Spinal cord (tissue), 10 donors: ENCODE data around the gene SLC1A7. TPM values are rescaled to one million over a fixed set of nuclear protein-coding genes. Genes with fewer than 3 reads are reported as not detected.

Source experiments
- DNase-seq, 6 donors: peaks; one replicate each; pipeline versions ENCODE4 v3.0.0 to v3.0.0-alpha.2; 2013 to 2015; ENCODE audit warnings: low spot score in 6 of 6, low read depth in 4 of 6
- H3K27ac ChIP-seq: one replicate; pipeline ENCODE4 v1.5.1; 2013; ENCODE audit warnings: low read depth, low read length, control low read depth
- H3K27me3 ChIP-seq: one replicate; pipeline ENCODE4 v1.6.1; 2013; ENCODE audit warnings: low read length; ENCODE audit not compliant: control insufficient read depth, insufficient read depth
- H3K36me3 ChIP-seq: one replicate; pipeline ENCODE4 v1.6.1; 2013; ENCODE audit warnings: low read length; ENCODE audit not compliant: control insufficient read depth, insufficient read depth
- H3K4me1 ChIP-seq: one replicate; pipeline ENCODE4 v1.6.1; 2013; ENCODE audit warnings: low read length; ENCODE audit not compliant: control insufficient read depth, insufficient read depth
- H3K4me3 ChIP-seq: one replicate; pipeline ENCODE4 v1.5.1; 2013; ENCODE audit warnings: low read depth, low read length, control low read depth
- H3K9me3 ChIP-seq: one replicate; pipeline ENCODE4 v1.6.1; 2013; ENCODE audit warnings: low read length; ENCODE audit not compliant: control insufficient read depth, insufficient read depth
- whole genome bisulfite sequencing: methylation state at CpG from one replicate; pipeline ENCODE4 v1.1.5; 2013; ENCODE audit warnings: missing lambda C conversion rate; ENCODE audit not compliant: insufficient coverage; 5-methylcytosine and 5-hydroxymethylcytosine counted together
- polyA plus RNA-seq, 2 donors: library from polyadenylated mRNA; unstranded; fragments of 120-200 nt; gene quantifications; one replicate each; pipeline ENCODE4 v1.2.1, GENCODE V29; 2013; ENCODE audit not compliant: insufficient read length in 2 of 2
- total RNA-seq, 2 donors: library from RNA; depleted of rRNA in 1 of 2; stranded (reverse); fragments of 120-200 nt in 1 of 2; fragments of >200 nt in 1 of 2; gene quantifications; one replicate each; pipeline versions ENCODE4 v1.2.3 to v1.2.4, GENCODE V29; 2013 to 2014
- donor health status: healthy.

The SLC1A7 gene
- total and polyA plus RNA-seq, 4 donors, result 0.06 to 0.48 (median 0.11) TPM; not detected in 1

DNA sequence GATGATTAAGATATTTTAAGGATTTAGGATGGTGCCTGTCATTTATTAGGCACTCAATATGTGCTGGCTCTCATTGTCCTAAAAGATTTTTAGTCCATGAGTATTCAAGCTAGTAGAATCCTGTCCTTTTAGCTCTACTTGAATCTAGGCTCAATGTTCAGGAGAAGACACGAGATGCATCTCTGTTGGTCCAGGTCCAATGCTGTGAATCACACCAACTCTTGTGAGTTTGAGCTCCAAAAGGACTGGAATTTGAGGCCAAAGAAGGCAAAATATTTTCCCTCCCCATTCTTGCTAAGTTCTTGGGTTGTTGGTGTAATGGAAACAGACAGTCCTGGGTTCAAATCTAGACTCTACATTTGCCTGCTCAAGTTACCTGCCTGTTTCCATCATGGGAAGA lies 81.9 kb downstream of the SLC1A7 start:
- no peak for DNase-seq
- H3K27me3 ChIP-seq, result peaks cover 36% of the 10 kb centered on the region
- H3K36me3 ChIP-seq, result no peaks in the 10 kb centered on the region
- no peak overlapping the region for H3K27ac ChIP-seq
- H3K4me3 ChIP-seq, result no peak overlapping the region
- 86% methylated on average over 1 of the region's 1 CpG for WGBS
- no peaks in the 10 kb centered on the region for H3K9me3 ChIP-seq
- peaks cover 23% of the 10 kb centered on the region for H3K4me1 ChIP-seq

DNA sequence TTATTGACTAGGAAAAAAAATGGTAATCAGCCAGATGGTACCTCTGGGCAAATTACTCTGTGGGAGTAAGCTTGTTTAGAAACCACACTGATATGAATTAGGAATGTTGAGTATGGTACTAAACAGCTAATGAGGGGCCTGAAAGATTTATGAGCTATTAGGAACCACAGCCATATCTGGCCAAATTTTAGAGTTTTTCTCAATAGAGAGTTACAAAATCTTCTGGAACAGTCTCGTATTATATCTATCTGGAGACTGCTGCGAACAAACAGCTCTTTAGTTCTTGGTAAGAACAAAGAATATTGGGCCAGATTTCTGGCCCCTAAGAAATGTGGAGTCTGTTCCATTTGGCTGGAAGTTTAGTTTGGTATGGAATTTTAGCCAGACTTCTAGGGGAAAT lies 85.3 kb downstream of the SLC1A7 start:
- H3K27me3 ChIP-seq, result peaks cover 15% of the 10 kb centered on the region
- peaks cover 3% of the 10 kb centered on the region for H3K36me3 ChIP-seq
- no peak overlapping the region for H3K27ac ChIP-seq
- peaks cover 10% of the 10 kb centered on the region for H3K4me1 ChIP-seq
- peak in 1 of 6 donors; percentile 77 for DNase-seq
- WGBS, result 50% methylated on average over 2 of the region's 2 CpGs
- no peaks in the 10 kb centered on the region for H3K9me3 ChIP-seq
- H3K4me3 ChIP-seq, result no peak overlapping the region

DNA sequence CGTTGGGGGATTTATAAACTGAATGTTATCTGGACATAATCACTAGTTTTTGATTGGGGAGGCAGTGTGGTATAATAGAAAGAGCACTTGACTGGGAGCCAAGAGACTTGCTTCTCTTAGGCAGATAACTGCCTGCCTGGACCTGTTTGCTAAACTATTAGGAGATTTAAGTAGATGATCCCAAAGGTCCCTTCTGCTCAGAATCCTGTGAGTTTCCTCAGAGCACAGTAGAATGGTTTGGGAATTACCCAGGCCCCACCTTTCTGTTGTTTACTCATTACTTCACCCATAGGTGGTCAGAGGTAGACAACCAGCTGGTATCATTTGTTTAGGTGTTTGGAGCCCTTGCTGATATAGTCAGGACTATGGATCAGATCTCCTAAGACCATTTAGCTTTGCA lies 90.8 kb downstream of the SLC1A7 start:
- WGBS, result 60% methylated on average over 1 of the region's 1 CpG
- H3K4me3 ChIP-seq, result no peak overlapping the region
- H3K4me1 ChIP-seq, result peaks cover 9% of the 10 kb centered on the region
- no peak overlapping the region for H3K27ac ChIP-seq
- H3K27me3 ChIP-seq, result no peaks in the 10 kb centered on the region
- H3K9me3 ChIP-seq, result no peaks in the 10 kb centered on the region
- DNase-seq, result no peak
- peaks cover 3% of the 10 kb centered on the region for H3K36me3 ChIP-seq

DNA sequence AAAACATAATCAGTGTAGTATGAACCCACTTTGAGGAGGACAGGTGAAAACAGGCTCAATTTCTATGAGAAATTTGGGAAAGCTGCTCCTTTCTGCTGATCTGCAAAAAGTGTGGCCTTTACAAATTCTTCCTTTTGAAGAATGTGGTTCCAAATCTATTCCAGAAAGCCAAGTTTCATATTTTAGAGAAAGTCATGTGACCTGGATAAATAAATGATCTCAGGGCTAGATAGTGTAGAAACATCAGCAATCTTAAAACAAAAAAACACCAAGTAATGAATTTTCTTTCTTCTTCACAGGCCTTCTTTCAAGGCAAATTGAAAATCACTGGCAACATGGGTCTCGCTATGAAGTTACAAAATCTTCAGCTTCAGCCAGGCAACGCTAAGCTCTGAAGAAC lies 92.1 kb downstream of the SLC1A7 start:
- no CpG with 5 or more reads among the region's 2 CpGs for WGBS
- no peak for DNase-seq
- H3K27ac ChIP-seq, result no peak overlapping the region
- peaks cover 9% of the 10 kb centered on the region for H3K4me1 ChIP-seq
- peaks cover 3% of the 10 kb centered on the region for H3K36me3 ChIP-seq
- H3K9me3 ChIP-seq, result no peaks in the 10 kb centered on the region
- no peaks in the 10 kb centered on the region for H3K27me3 ChIP-seq
- no peak overlapping the region for H3K4me3 ChIP-seq

DNA sequence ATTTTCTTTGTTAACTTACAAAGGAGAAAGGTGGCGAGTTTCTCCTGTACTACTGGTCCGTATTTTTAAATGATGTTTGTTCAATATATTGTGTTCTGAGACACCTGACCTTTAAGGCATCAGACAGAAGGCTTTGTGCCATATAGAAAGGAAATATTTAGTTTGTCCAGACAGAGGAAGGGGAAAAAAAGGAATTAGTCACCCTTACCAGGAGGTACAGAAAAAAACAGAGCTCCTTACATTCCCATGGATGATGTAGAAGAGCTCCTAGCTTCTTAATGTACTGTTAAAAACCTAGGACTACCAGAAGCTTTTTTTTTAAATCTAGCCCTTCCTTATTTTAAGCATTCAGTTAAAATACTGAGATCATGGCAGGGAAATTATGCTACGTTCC lies 92.9 kb downstream of the SLC1A7 start:
- H3K27ac ChIP-seq, result no peak overlapping the region
- H3K4me3 ChIP-seq, result no peak overlapping the region
- H3K4me1 ChIP-seq, result peaks cover 9% of the 10 kb centered on the region
- no peak for DNase-seq
- peaks cover 3% of the 10 kb centered on the region for H3K36me3 ChIP-seq
- H3K27me3 ChIP-seq, result no peaks in the 10 kb centered on the region
- H3K9me3 ChIP-seq, result no peaks in the 10 kb centered on the region
- WGBS, result 81% methylated on average over 2 of the region's 3 CpGs

DNA sequence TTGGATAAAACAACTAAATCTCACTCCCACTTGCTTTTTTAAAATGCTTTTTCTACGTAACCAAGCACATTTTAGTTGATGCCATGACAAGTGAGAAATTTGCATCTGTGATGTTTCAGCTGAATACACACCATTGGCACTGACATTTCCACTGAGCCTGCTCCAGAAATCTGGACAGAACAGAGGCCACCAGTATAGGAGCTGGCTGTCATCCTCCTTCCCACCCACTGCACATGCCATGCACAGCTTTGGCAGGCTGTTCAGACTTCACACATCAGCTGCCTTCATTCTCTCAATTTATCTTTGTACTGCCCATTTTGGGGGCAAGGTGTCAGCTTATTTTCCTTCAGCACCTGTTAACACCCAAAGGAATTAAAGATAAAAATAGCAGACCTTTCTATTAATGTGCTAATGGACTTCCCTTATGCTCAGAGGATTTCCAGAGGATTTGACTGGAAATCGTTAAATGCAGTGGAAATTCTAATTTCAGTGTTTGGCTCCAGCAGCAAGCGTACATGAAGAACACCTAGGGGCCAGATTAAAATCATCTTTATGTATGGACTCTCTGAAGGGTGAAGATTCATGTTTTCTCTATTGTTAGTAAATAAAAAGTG lies 93.4 kb downstream of the SLC1A7 start:
- Histone ChIP-seq H3K4me3 (no peak overlapping the region), H3K4me1 (peaks cover 9% of the 10 kb centered on the region), H3K27ac (no peak overlapping the region), H3K36me3 (peaks cover 3% of the 10 kb centered on the region), H3K9me3 (no peaks in the 10 kb centered on the region), H3K27me3 (no peaks in the 10 kb centered on the region)
- DNase-seq, result peak in 2 of 6 donors; percentile 71 to 81
- WGBS, result 60% methylated on average over 2 of the region's 3 CpGs

DNA sequence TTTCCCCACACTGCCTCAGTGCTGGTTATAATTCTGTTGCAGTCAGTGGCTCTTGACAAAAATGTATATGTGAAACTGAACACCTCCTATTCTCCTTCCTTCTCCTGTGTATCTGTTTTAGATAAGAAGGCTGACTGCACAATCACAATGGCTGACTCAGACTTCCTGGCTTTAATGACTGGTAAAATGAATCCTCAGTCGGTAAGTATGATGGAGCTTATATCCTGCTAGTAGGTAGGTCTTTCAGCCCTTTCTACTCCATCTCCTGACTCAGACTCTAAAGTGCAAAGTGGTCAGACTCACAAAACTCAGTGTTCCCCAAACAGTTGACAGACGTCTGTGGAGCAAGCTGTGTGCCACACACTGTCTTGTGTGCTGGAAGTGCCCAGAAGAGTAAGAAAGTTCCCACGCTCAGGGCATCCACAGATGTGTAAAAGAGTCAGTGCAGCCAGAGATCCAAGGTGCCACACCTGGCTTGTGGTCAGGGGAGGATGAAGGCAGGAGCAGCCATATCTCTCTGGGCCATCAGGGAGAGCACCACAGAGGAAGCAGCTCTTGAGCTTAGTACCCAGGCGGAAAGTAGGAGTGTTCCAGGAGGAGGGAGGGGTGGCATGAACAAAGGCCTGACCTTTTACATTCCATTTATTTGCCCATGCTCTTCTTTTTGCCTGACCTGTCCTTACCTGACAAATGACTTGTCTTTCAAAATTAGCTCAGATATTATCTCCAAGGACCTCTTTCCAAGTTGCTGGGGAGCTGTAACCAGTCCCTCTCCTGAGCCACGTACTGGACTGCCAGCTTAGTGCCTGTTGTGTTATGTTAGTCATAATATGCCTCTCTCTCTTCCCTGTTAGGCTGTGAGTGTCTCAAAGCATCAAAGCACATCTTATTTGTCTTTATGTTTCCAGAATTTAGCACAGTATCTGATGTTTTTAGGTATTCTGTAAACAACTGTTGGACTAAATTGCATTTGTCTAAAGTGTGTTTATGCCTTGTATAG lies 94.4 kb downstream of the SLC1A7 start:
- 75% methylated on average over 2 of the region's 5 CpGs for WGBS
- H3K4me1 ChIP-seq, result peaks cover 9% of the 10 kb centered on the region
- H3K27me3 ChIP-seq, result no peaks in the 10 kb centered on the region
- no peaks in the 10 kb centered on the region for H3K9me3 ChIP-seq
- DNase-seq, result peak in 1 of 6 donors; percentile 47
- H3K4me3 ChIP-seq, result no peak overlapping the region
- H3K27ac ChIP-seq, result no peak overlapping the region
- no peaks in the 10 kb centered on the region for H3K36me3 ChIP-seq

DNA sequence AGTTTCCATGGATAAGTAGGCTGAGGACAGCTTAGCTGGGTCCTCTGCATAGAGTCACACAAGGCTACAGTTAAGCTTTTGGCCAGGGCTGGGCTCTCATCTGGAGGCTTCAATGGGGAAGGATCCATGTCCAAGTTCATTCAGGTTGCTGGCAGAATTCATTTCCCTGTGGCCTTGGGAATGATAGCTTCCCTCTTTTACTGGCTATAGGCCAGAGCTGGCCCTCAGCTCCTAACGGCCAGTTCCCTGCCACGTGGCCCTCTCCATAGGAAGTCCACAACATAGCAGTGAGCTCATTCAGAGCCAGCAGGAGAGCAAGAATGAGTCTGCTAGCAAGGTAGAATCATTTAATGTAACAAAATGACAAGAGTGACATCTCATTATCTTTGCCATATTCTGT lies 95.5 kb downstream of the SLC1A7 start:
- WGBS, result no CpG with 5 or more reads among the region's 2 CpGs
- Histone ChIP-seq H3K27ac (no peak overlapping the region), H3K27me3 (no peaks in the 10 kb centered on the region), H3K9me3 (no peaks in the 10 kb centered on the region), H3K4me1 (peaks cover 9% of the 10 kb centered on the region), H3K36me3 (no peaks in the 10 kb centered on the region), H3K4me3 (no peak overlapping the region)
- DNase-seq, result peak in 2 of 6 donors; percentile 29 to 49

DNA sequence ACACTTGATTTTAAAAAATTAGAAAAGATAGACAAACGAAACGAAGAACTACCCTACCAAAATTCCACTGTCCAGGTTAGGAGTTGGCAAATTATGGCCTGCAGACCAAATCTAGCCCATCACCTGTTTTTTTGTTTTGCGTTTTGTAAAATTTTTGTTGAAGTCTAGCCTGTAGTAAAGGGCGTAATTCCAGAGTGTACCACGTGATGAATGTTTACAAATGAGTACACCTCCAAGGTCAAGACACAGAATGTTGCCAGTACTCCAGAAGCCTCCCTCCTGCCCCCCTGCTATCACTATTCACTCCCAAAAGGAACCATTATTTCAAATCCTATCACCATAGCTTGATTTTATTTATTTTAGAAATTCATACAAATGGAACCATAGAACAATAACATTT lies 97.5 kb downstream of the SLC1A7 start:
- Histone ChIP-seq H3K27ac (no peak overlapping the region), H3K4me3 (no peak overlapping the region), H3K27me3 (no peaks in the 10 kb centered on the region), H3K4me1 (peaks cover 9% of the 10 kb centered on the region), H3K36me3 (peaks cover 11% of the 10 kb centered on the region), H3K9me3 (no peaks in the 10 kb centered on the region)
- no peak for DNase-seq
- no CpG with 5 or more reads among the region's 5 CpGs for WGBS

DNA sequence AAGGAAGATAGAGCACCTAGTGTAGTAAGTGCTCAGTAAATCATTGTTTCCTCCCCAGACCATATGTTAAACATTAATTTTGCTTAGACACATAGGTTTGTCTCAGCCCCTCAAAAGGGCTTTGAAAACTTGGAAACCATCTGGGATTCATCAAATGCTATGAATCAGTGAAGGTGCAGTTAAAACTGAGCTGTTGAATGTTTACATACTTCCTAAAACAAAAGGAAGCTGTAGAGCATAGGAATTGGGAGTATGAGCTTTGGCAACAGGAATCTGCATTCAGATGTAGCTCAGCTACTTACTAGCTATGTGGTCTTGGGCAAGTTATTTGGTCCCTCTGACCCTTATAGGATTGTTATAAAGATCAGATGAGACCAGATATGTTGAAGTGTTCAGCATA lies 99.2 kb downstream of the SLC1A7 start:
- H3K36me3 ChIP-seq, result peaks cover 13% of the 10 kb centered on the region

More for the DNA sequence above, 99.2 kb downstream of the SLC1A7 start:
- Histone ChIP-seq H3K4me3 (no peak overlapping the region), H3K9me3 (no peaks in the 10 kb centered on the region), H3K27me3 (no peaks in the 10 kb centered on the region), H3K4me1 (peaks cover 8% of the 10 kb centered on the region), H3K27ac (no peak overlapping the region)
- no peak for DNase-seq
